NAMALWA (cell line): ENCODE measurements around the gene INF2.
A peak's percentile ranks its signal among the peaks of the same experiment; 100 is the strongest.
"Not testable (repeated sequence)": the region's sequence is repeated elsewhere in the genome, so short reads cannot be mapped to it uniquely, and the experiment has no call there.

Experiments
- DNase-seq: peaks from one replicate; pipeline ENCODE4 v3.0.0-alpha.2; 2015; ENCODE audit warnings: low spot score

Gene INF2

DNA sequence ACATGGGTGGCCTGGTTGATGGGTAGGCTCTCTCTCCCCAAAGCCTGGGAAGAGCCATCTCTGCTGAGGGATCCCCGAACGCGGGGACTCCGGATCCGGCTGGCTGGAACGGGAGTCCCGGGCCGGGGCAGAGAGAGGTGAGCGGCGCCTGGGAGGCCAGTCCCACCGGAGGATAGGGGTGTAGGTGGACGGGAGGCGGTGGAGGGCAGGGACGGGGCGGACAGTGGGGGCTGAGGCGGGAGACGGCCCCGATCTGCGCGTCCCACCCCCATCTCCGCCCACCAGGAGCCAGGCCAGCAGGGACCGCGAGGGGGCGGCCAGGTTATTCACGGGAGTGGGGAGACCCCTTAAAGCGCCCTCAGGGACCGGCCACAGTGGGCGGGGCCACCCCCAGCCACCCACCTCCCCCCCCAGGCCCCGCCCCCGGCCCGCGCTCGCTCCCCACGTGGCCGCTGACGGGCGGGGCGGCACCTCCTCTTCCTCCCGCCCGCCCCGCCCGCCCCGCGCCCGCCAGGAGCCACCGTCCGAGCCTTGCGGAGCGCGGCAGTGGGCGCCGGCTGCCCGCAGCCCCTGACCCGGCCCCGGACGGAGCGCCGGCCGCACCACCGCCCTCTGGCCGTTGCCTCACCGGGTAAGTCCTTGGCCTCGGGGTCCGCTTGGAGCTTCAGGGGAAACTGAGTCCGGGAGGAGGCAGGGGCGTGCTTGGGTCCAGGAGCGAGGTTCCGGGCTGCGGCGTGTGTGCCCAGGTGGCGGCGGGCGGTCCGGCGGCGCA, at the start of gene INF2:
Gene INF2 (plus strand): TSS at position 510 of the 772 bp plus-strand sequence. CDS start 11,748 bp downstream, outside the sequence.
- peak; percentile 67 for DNase-seq

DNA sequence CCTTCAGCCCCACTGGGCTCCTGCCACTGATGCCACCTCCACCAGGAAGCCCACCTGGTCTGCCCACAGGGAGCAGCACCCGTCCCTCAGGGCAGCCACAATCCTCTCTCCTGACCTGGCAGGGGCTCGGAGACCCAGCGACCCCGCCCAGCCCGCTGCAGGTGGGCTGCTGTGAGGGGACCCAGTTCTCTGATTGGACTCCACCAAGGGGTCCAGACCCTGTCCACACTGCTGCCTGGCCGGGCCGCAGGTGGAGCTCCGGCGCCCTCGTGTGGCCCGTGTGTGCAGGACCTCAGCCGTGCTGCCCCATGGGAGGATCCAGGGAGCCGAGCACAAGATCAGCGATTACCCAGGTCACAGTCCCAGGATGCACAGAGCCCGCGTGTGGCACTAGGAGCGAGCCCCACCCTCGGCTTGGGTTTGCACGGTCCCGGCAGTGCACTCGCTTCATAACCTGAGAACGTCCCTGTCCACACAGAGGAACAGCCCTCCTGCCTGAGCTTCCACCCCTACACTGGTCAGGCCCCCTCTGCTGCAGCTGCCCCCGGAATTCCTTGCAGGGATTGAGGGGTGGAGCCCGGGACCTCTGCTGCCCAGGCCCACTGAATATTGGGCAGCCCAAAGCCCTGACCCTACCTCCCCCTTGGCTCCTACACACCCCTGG, 49.4 kb upstream of the INF2 start:
- DNase-seq: peak; percentile 73

DNA sequence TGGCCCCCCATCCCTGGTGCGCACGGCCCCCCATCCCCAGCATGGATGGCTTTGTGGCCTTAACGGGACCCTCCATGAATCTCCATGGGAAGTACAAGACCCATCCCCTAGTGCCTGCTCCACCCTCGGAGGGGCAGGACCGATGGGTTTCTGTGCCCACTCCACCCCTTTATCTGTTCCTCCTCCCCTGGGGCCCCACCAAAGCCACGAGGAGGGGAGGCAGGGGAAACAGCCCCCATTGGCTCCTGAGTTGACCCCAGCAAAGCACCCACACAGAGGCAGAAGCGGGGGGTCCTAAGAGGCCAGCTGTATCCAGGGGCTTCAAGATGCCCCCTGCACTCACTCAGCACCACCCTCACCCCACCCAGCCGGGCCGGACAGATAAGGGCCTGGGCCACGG, 48.7 kb upstream of the INF2 start:
- DNase-seq: no peak

DNA sequence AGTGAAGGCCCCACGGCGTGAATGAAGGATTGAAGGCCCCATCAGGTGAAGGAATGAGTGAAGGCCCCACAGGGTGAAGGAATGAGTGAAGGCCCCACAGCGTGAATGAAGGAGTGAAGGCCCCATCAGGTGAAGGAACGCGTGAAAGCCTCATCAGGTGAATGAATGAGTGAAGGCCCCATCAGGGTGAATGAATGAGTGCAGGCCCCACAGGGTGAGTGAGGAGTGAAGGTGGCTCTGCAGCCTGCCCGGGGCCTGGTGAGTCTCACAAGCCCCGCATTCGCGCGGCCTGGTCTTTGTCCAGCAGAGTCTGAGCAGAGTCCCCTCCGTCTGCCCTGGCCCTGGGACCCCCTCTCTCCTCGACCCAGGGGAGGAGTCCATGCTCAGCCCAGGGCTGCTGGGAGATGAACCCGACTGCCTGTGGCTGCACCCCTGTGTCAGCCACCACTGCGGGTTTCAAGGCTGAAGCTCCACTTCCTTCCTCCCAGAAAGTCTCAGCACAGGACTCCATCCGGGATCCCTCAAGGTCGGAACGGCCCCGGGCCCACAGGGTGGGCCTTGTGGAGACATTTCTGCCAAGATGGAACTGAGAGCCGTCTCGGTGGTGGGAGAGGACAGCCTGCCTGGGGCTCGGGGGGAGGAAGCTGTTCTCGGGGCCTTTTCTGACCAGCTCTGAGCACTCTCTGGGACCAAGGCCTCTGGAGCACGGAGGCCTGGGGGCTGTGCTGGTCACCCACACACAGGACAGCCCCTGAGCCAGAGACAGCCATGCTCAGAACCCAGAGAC, 47.5 kb upstream of the INF2 start:
- DNase-seq: no peak

DNA sequence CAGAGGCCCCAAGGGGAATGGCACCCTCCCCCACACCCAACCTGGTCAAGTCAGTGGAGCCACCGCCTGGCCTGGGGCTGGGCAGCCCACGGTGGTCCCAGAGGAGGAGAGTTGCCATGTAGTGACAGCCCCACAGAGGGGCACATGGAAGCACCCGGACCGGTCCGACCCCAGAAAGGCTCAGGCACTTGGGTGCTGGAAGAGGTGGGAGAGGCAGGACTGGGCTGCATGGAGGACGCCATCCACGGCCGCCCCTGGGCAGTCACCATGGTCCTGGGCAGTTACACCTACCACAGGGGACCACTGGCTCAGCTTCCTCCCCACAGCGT, 46.9 kb upstream of the INF2 start:
- DNase-seq: no peak

DNA sequence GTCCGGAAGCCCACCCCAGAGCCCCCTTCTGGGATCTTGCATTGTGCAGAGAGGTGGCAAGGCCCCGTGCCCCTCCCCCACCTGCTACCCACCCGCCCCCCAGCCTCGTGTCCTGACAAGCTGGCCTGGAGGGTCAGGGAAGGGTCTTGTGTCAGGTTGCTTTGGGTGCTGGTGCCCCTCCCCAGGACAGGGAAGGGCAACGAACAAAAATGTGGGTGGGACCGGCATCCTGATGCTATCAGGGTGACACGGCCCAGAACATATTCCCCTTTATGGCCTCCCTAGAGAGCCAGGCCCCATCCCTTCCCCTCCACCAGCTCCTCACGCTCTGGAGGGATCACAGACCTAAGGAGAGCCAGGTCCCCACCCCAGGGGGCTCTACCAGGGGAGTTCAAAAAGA, 46.1 kb upstream of the INF2 start:
- DNase-seq: no peak

DNA sequence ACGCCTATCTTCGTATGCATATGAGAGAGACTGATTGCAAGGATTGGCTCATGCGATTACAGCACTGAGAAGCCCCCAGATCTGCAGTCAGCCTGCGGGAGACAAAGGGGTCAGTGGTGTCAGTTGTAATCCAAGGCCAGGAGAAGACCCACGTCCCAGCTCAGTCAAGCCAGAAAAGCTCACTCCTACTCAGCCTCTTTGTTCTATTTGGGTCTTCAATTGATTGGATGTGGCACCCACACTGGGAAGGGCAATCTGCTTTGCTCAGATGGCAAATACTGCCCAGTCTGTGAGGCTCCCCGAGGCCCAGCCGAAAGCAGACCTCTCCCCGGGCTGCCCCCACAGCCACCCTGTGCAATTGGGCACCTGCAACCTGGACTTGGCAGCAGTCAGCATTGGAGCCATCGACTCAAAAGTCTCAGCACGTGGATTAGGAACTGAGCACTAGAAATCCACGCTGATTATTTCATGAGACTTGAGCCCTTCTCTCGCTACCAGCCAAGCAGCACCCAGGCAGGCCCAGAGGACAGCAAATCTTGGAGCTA, 45.3 kb upstream of the INF2 start:
- no peak for DNase-seq

DNA sequence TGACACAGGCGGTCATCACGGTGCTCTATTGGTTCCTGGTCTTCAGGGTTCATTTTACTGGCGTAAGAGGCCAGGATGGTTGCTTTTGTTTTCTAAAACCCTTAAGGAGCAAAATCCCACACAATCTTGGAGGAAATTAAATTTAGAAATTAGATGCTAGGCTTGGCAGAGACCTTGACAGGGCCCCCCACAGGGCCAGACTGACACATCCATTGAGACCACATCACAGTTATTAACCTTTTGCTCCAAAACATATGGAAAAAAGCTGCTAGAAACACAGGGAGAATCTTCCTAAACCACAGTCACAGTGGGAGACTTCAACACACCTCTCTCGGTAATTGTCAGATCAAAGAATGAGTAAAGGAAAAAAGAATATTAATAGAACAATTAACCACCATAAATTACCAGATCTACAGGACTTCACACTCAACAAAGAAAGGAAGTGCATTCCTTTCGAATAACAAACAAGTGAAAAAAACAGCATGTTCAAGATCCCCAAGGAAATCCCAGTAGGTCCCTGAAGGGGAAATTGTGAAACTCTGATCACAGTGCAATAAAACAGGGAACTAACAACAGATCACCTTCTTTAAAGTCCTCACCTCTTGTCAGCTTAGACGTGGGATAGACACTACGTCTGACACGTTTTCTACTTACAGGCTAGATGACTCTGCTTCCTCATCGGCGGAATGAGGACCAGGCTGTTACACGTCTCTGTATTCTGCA, 44.6 kb upstream of the INF2 start:
- DNase-seq: no peak

DNA sequence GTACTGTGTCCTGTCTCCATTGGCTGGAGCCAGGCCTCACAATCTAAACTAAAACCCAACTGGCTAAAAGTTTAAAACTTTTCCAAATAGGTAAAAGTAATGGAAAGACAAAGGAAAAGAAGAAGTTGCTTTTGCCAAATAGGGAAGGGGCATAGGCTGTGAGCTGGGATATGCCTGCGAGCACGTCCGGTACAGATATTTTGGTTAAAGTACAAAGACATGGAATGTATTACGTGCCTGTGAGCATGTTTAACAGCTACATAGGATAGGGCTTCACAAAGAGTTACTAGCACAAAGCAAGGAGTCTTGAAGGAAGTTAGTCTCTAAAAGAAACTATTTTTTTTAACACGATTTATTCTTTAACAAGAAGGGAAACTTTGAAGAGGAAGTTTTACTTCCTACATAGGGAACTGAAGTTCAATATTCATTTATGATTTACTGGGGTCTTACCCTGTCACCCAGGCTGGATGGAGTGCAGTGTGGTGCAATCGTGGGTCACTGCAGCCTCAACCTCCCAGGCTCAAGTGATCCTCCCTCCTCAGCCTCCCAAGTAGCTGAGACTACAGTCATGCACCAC, 41.9 kb upstream of the INF2 start:
- DNase-seq: no peak

DNA sequence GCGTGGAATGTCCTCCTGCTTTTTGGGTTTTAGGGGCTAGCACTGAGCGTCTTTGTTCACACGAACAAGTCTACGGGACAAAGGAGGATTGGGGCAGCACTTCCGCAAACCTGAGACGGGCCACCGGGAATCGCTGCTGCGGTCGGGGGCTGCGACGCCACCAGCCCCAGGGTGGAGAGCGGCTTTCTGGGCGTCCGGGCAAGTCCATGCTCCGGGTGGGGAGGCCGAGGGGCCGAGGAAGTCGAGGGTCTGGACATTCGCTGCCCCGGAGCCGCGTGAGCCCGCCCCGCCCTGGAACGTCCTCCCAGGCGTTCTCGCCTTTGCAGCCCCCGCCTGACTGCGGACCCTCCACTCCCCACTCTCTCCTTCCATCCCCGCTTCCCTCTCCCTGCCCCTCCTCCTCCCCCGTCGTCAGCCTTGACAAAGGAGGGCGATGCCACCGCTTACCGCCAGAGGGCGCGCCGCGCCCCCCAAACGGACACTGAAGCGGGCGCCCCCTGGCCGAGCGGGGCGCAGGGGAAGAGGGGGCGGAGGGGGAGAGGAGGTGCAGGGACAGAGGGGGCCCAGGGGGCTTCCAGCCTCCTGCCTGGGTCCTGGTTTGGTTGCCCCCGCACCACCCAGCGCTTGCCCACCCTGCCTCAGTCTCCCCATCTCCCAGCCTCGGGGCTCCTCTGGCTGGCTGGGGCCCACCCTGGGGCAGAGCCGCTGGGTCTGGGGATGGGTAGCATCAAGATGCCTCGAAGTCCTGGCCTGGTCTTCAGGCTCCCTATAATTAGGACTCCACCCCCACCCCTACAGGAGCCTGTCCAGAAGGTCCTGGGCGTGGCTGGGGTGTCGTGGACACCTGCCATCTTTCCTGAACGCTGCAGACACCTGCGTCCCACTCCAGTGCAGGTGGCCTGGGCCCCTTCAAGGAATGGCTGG, 39.1 kb upstream of the INF2 start:
- peak; percentile 80 for DNase-seq

DNA sequence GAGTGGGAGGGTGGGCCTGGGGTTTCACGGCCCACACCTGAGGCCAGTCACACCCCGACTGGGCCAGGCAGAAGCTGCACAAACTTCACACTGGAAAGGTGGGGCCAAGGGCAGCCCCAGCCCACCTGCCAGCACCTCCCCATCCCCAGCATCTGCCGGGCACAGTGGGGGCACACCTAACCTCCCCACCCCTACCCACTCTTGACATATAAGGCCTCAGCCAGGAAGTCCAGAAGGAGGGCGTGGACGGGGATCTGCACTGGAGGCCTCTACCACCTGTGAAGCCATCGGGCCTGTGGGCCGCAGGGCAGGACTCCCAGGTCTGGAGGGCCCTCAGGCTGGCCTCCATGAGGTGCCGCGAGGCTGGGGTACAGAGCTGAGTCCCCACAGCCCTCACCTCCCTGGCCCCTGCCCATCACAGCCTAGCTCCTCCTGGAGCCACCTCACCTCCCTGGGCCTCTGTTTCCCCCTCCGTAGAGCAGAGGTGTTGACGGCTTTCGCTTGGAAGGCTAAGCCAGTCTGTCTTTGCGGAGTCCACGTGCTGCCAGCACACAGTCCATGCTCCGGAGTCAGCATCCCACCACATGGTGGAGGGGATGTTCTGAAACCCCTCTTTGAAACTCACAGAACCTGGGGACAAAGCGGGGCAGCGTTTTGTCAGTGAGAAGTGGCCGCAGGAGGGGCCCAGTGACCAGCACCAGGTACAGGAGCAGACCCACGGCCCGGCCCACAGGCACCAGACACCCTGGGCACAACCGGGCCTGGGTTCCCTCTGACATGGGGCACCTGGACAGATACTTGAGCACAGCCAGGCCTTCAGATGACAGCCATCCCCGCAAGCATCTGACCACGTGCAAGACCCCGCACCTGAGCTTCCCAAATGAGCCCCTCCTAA, 38.2 kb upstream of the INF2 start:
- DNase-seq: no peak

DNA sequence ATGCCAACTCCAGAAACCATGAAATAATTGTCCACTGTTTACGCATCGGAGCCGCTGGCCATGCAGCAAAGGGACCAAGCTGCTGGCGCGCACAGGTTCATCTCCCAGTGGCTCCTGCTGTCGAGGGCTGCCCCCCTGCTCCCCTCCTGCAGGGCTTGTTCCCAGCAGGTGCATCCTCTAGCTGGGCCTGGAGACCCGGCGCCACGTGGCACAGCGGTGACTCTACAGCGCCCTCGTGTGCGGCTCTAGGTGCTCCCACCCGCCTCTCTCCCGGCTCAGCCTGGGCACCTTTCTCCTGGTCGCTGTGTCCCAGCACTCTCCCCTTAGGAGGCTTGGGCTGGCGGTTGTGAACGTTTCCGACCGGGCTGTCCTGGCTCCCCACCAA, 37.5 kb upstream of the INF2 start:
- DNase-seq: no peak

DNA sequence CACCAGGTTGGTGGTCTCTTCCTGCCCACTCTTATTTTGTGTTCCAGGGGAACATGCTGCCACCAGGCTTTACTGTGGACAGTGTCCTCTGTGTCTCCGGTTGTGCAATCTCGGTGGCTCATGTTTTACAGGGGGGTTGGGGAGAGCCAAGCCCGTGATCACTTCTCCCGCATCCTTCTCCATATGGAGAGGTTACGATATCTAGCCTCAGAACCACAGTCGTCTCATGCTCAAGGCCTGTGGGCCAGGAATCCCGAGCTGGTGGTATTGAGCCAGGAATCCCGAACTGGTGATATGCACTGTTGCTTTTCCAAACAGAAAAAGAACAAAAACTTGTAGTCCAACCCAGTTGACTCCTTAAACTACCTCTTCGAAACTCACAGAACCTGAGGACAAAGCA, 37.0 kb upstream of the INF2 start:
- DNase-seq: no peak

DNA sequence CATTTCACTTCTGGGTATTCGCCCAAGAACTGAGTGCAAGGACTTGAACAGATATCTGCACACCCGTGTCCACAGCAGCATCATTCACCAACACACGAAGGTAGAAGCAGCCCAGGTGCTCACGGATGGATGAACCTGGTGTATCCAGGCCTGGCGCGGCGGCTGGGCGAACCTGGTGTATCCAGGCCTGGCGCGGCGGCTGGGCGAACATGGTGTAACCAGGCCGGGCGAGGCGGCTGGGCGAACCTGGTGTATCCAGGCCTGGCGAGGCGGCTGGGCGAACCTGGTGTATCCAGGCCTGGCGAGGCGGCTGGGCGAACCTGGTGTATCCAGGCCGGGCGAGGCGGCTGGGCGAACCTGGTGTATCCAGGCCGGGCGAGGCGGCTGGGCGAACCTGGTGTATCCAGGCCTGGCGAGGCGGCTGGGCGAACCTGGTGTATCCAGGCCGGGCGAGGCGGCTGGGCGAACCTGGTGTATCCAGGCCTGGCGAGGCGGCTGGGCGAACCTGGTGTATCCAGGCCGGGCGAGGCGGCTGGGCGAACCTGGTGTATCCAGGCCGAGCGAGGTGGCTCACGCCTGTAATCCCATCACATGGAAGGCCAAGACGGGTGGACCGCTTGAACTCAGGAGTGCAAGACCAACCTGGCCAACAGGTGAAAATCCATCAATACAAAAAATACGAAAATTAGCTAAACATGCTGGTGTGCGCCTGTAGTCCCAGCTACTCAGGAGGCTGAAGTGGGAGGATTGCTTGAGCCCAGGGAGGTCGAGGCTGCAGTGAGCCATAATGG, 36.1 kb upstream of the INF2 start:
- DNase-seq: not testable (repeated sequence)

DNA sequence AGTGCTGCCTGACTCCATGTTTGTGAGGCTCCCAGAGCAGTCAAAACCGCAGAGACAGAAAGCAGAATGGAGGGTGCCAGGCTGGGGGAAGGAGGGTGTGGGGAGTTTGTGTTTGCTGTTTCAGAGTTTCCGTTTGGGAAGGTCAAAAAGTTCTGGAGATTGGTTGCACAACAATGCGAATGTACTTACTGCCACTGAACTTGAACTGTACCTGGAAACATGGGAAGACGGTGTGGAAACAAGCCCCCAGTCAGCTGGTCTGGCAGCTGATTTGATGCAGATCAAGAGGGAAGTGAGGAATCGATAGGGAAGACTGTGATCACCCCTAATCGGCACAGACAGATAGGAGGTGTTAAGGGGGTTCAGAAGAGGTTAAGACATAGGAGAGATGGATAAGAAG, 35.3 kb upstream of the INF2 start:
- DNase-seq: no peak

DNA sequence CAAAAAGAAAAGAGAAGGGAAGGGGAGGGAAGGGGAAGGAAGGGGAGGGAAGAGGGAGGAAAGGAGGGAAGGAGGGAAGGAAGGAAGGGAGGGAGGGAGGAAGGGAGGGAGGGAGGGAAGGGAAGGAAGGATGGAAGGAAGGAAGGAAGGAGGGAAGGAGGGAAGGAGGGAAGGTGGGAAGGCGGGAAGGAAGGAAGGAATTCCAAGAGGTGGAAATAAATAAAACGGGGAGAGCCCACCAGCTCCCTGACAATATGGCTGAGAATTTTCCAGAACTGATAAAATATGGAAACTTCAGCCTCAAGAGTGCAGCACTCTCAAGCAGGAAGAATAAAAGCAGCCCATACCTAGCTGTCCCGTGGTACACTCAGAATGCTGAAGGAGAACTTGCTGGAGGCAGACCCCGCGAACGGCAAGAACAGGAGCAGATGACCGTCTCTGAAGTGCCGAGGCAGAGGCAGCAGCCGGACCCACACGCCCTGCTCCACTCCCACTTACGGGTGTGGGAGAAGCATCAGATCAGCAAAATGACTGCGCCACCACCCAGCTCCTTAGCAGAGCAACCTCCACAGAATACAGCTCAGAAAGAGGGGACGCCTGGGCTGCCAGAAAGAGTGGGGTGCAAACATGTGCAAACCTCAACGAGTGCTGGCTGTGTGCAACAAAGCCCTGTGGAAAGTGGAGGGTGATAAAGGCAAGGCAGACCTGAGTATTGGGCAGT, 34.1 kb upstream of the INF2 start:
- DNase-seq: no peak

DNA sequence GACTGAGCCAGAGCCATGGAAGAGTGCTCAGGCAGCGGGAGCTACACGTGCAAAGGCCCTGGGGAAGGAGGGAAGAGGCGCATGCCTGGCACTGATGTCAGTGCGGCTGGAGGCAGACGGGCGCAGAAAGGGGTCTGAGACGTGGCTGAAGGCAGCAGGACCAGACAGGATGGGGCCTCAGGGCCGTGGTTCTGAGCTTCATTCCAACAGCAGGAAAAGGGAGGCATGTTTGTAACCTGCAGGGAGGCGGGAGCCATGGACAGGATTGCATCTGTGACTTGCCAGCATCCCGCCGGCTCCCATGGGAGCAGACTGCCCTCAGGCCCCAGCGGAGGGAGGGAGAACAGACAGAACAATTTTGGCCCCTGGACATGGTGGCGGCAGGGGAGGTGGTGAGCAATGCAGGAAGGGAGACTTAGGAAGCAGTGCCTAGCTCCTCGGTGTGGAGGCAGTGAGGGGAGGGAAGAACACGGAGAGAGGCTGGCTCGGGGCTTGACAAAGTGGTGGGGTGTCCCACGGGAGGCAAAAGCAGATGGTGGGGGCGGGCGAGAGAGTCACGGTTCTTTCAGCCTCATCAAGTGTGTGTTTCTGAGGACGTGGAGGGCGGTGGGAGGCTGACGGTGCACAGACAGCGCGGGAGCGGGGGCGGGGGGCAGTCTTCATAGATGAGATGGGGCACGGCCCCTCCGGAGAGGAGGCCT, 33.3 kb upstream of the INF2 start:
- peak; percentile 38 for DNase-seq
